22Rv1 (cell line): ENCODE data around the gene MTA3.
"Not testable (repeated sequence)": the region's sequence is repeated elsewhere in the genome, so short reads cannot be mapped to it uniquely, and the experiment has no call there.

Source experiments
- CTCF ChIP-seq: fragments of 450-650 bp; IDR thresholded peaks from 2 replicates; pipeline ENCODE4 v1.5.1; 2017; ENCODE audit warnings: mild to moderate bottlenecking
- ZFX ChIP-seq: fragments of 450-650 bp; IDR thresholded peaks from 2 replicates; pipeline ENCODE4 v1.6.1; 2017; ENCODE audit warnings: antibody characterized with exemption, borderline replicate concordance

GRCh38 chr2:42560133-42560532 lies 8.3 kb upstream of the MTA3 start:
- TF ChIP-seq CTCF, ZFX: not testable (repeated sequence)
